Measurements from ENCODE around the gene HLTF. TPM values are rescaled to one million over a fixed set of nuclear protein-coding genes. Genes with fewer than 3 reads are reported as not detected.

HLTF gene
- total and polyA plus RNA-seq, 2 of the 4 experiments (the other 2 are of a cell fraction): 12.6 to 39.1 TPM

- Histone ChIP-seq H3K23ac (ENCODE audit: low read depth, low read length) (peak overlapping the region; percentile 93), H3K4ac (ENCODE audit: low read depth, low read length) (peak overlapping the region; percentile 71), H3K36me3 (ENCODE audit: control insufficient read depth, insufficient read depth, low read length) (peaks cover 12% of the 10 kb centered on the region), H2BK120ac (ENCODE audit: low read depth, low read length) (peak overlapping the region; percentile 24), H4K5ac (ENCODE audit: low read depth, low read length) (peak overlapping the region; percentile 67), H2BK20ac (ENCODE audit: low read depth, low read length) (peak overlapping the region; percentile 39; the same call in 1 of the 2 replicates), H2AK5ac (ENCODE audit: low read depth, low read length) (peak overlapping the region; percentile 53; the same call in 1 of the 2 replicates), H4K8ac (ENCODE audit: low read depth in 2 of 2, low read length in 2 of 2) (peak overlapping the region in 1 of 2 experiments; percentile 7; a peak in 1 of 4 replicates), H3K27ac (ENCODE audit: insufficient read depth, low read length) (peak overlapping the region; percentile 83), H3K79me1 (ENCODE audit: low read depth in 1 of 2, low read length in 2 of 2) (peaks cover 23 to 45% of the 10 kb centered on the region in 2 experiments), H3K9me1 (ENCODE audit: insufficient read depth, low read length) (peaks cover 17% of the 10 kb centered on the region), H2AFZ (replicated peaks; ENCODE audit: low read length, poor library complexity) (peak overlapping the region; percentile 95), H4K20me1 (ENCODE audit: insufficient read depth, low read length) (0 out of 2 replicates have a peak, but pooled peaks cover 8% of the 10 kb centered on the region), H2BK5ac (ENCODE audit: low read depth, low read length, poor library complexity, severe bottlenecking) (peak overlapping the region; percentile 47), H3K18ac (ENCODE audit: low read depth, low read length) (peak overlapping the region; percentile 43; the same call in 1 of the 2 replicates), H2BK15ac (ENCODE audit: low read depth, low read length) (peak overlapping the region; percentile 42; the same call in 2 of the 3 replicates), H3K4me3 (ENCODE audit: insufficient read depth, low read depth, low read length) (peak overlapping the region; percentile 63), H3K56ac (ENCODE audit: extremely low read depth, insufficient read depth, low read length) (peak overlapping the region; percentile 30; the same call in 1 of the 2 replicates), H3K14ac (replicated peaks; ENCODE audit: low read depth, low read length) (peak overlapping the region; percentile 42), H4K91ac (ENCODE audit: insufficient read depth, low read depth, low read length) (no peak overlapping the region), H2AK9ac (replicated peaks; ENCODE audit: low read depth, low read length, poor library complexity) (peak overlapping the region; percentile 87), H3K4me2 (ENCODE audit: low read depth, low read length) (peak overlapping the region; percentile 96), H3K27me3 (ENCODE audit: control insufficient read depth, insufficient read depth, low read length) (no peaks in the 10 kb centered on the region), H3K9ac (ENCODE audit: low read depth, low read length) (peak overlapping the region; percentile 59), H3K4me1 (ENCODE audit: control insufficient read depth, insufficient read depth, low read length) (peaks cover 15% of the 10 kb centered on the region), H3K9me3 (ENCODE audit: control insufficient read depth, insufficient read depth, low read length) (no peaks in the 10 kb centered on the region)
- no TSS peak for BruUV-seq (replicated peaks)
- intact Hi-C loops (cut with micrococcal nuclease) (loop anchor here (5.0 kb wide), 1 partner anchor 40 kb away; no protein-coding TSS in a partner anchor), in situ Hi-C loops (cut with MboI; ENCODE audit: low sequenced_read_pairs) (no loop called here), dilution Hi-C loops (cut with HindIII; ENCODE audit: low sequenced_read_pairs, unreplicated experiment) (no loop called here)
- 0% methylated on average over 18 of the region's 34 CpGs; no CpG with 5 or more reads in 1 of the 2 experiments for whole genome bisulfite sequencing, 2 experiments (ENCODE audit: extremely low coverage in 2 of 2, insufficient read length in 1 of 2)
- CTCF ChIA-PET: interaction anchor here (1.0 kb wide), 1 partner anchor 9 kb away, joined by 3 read pairs; no protein-coding TSS in a partner anchor
- TF ChIP-seq MXI1 (IDR thresholded peaks at IDR 0.05; ENCODE audit: borderline replicate concordance, low read depth, low read length) (peak; percentile 23; the same call in 1 of the 2 replicates), POLR2A (IDR thresholded peaks at IDR 0.05; ENCODE audit: low read depth, low read length) (no peak), MAZ (IDR thresholded peaks at IDR 0.05; ENCODE audit: borderline replicate concordance, low read depth, low read length) (no peak), MAFK (IDR thresholded peaks at IDR 0.05; ENCODE audit: low read depth, low read length) (no peak), BHLHE40 (IDR thresholded peaks at IDR 0.05; ENCODE audit: low read depth, low read length) (no peak), RFX5 (IDR thresholded peaks at IDR 0.05; ENCODE audit: low read depth, low read length) (no peak), CEBPB (IDR thresholded peaks at IDR 0.05; ENCODE audit: low read depth, low read length) (no peak), NFE2L2 (IDR thresholded peaks at IDR 0.05; ENCODE audit: low read depth, low read length) (no peak), ELK1 (IDR thresholded peaks at IDR 0.05; ENCODE audit: borderline replicate concordance, low read depth, low read length) (no peak)
- DNase-seq (no peak), ATAC-seq (ENCODE audit: low read depth) (peak; percentile 29)
- POLR2A ChIA-PET (ENCODE audit: unreplicated experiment): interaction anchor here (0.6 kb wide), 1 partner anchor 11 kb away, joined by 3 read pairs; no protein-coding TSS in a partner anchor
Measured at GRCh38 chr3:148992027-148992634, 94.2 kb downstream of the HLTF start.

Data from IMR-90 (cell line).